Measurements from ENCODE around the gene NPR1. TPM values are rescaled to one million over a fixed set of nuclear protein-coding genes. Genes with fewer than 3 reads are reported as not detected.

NPR1 gene
- total RNA-seq, 2 donors from 2014 or later = not detected

- Mint-ChIP-seq H3K4me3 (no peak overlapping the region), H3K27ac (no peak overlapping the region), H3K36me3 (no peaks in the 10 kb centered on the region), H3K4me1 (ENCODE audit: low read depth in 2 of 2) (peaks cover 10 to 14% of the 10 kb centered on the region in 2 donors), H3K27me3 (no peaks in the 10 kb centered on the region), H3K9me3 (no peaks in the 10 kb centered on the region)
- ATAC-seq (no peak), DNase-seq (ENCODE audit: low spot score) (no peak)
Measured at GRCh38 chr1:153733970-153734369, 55.5 kb downstream of the NPR1 start.

GRCh38 chr1:153734396-153735089, 56.1 kb downstream of the NPR1 start:
- DNase-seq (ENCODE audit: low spot score) (no peak), ATAC-seq (no peak)
- Mint-ChIP-seq H3K27me3 (no peaks in the 10 kb centered on the region), H3K4me1 (ENCODE audit: low read depth in 2 of 2) (peaks cover 5 to 10% of the 10 kb centered on the region in 2 donors), H3K36me3 (no peaks in the 10 kb centered on the region), H3K27ac (peak overlapping the region in 1 of 2 donors; percentile 12), H3K4me3 (no peak overlapping the region), H3K9me3 (no peaks in the 10 kb centered on the region)

- Mint-ChIP-seq H3K4me1 (ENCODE audit: low read depth in 2 of 2) (peaks cover 5 to 10% of the 10 kb centered on the region in 2 donors), H3K9me3 (no peaks in the 10 kb centered on the region), H3K4me3 (no peak overlapping the region), H3K27ac (peak overlapping the region in 1 of 2 donors; percentile 12), H3K36me3 (no peaks in the 10 kb centered on the region), H3K27me3 (no peaks in the 10 kb centered on the region)
- DNase-seq (ENCODE audit: low spot score) (no peak), ATAC-seq (no peak)
Measured at GRCh38 chr1:153735090-153735420, 56.6 kb downstream of the NPR1 start.

GRCh38 chr1:153741986-153742385, 63.5 kb downstream of the NPR1 start:
- no peak overlapping the region for H3K27ac Mint-ChIP-seq
- ATAC-seq = no peak

GRCh38 chr1:153742411-153743142, 64.1 kb downstream of the NPR1 start:
- Mint-ChIP-seq H3K4me1 (ENCODE audit: low read depth in 2 of 2) (peaks cover 4 to 11% of the 10 kb centered on the region in 2 donors), H3K36me3 (peaks cover 29% of the 10 kb centered on the region), H3K27me3 (no peaks in the 10 kb centered on the region), H3K9me3 (no peaks in the 10 kb centered on the region), H3K4me3 (no peak overlapping the region), H3K27ac (peak overlapping the region in 1 of 2 donors; percentile 1)
- DNase-seq (ENCODE audit: low spot score) (no peak), ATAC-seq (no peak)

More at GRCh38 chr1:153741986-153742385, 63.5 kb downstream of the NPR1 start:
- no peak for DNase-seq (ENCODE audit: low spot score)
- H3K9me3 Mint-ChIP-seq = no peaks in the 10 kb centered on the region
- peaks cover 29% of the 10 kb centered on the region for H3K36me3 Mint-ChIP-seq
- no peak overlapping the region for H3K4me3 Mint-ChIP-seq
- no peaks in the 10 kb centered on the region for H3K27me3 Mint-ChIP-seq
- peaks cover 4 to 11% of the 10 kb centered on the region in 2 donors for H3K4me1 Mint-ChIP-seq (ENCODE audit: low read depth in 2 of 2)

Other genes with a start within 250 kb of the NPR1 start
- gene S100A7, start 218.0 kb upstream of the NPR1 start, total RNA-seq = not detected
- gene S100A6, start 142.7 kb upstream of the NPR1 start, total RNA-seq = 100 to 1,000 TPM in 1 of 2 donors, 10 to 100 TPM in 1; 90.9 to 106 TPM
- gene S100A5, start 137.8 kb upstream of the NPR1 start, total RNA-seq = not detected
- 100 to 1,000 TPM in 1 of 2 donors, 10 to 100 TPM in 1; 85.4 to 124 TPM for gene S100A4, start 132.9 kb upstream of the NPR1 start, total RNA-seq
- gene S100A3, start 129.4 kb upstream of the NPR1 start, total RNA-seq = not detected
- under 1 TPM in 1 of 2 donors, not detected in 1; 0.48 TPM for gene S100A2, start 112.8 kb upstream of the NPR1 start, total RNA-seq
- gene S100A16, start 65.6 kb upstream of the NPR1 start, total RNA-seq = not detected
- gene S100A14, start 62.4 kb upstream of the NPR1 start, total RNA-seq = not detected
- 10 to 100 TPM in 1 of 2 donors, 1 to 10 TPM in 1; 5.0 to 10.3 TPM for gene S100A13, start 51.2 kb upstream of the NPR1 start, total RNA-seq
- gene S100A1, start 50.3 kb upstream of the NPR1 start, total RNA-seq = not detected
- gene CHTOP, start 44.6 kb upstream of the NPR1 start, total RNA-seq = 10 to 100 TPM; 82.1 to 96.8 TPM
- 10 to 100 TPM; 23.9 to 42.5 TPM for gene SNAPIN, start 20.0 kb upstream of the NPR1 start, total RNA-seq
- 100 to 1,000 TPM; 198 to 210 TPM for gene ILF2, start 7.7 kb upstream of the NPR1 start, total RNA-seq
- gene INTS3, start 49.4 kb downstream of the NPR1 start, total RNA-seq = 10 to 100 TPM; 42.1 to 62.0 TPM
- 10 to 100 TPM; 33.6 to 69.9 TPM for gene SLC27A3, start 96.7 kb downstream of the NPR1 start, total RNA-seq
- gene GATAD2B, start 244.3 kb downstream of the NPR1 start, total RNA-seq = 10 to 100 TPM; 58.5 to 76.6 TPM

Data from natural killer cell treated with Interleukin-12 subunit alpha and Interleukin-12 subunit beta and Interleukin-15 and Interleukin-18, amount 100 ng/mL, for 72 hours (primary cell).